GM21786 (cell line): ENCODE measurements around the gene SHANK1.
"Not testable (repeated sequence)": the region's sequence is repeated elsewhere in the genome, so short reads cannot be mapped to it uniquely, and the experiment has no call there.

Experiments
- ATAC-seq: cut with Tn5 transposase; IDR thresholded peaks from one replicate; pipeline ENCODE4 v1.9.1; 2021; ENCODE audit not compliant: unreplicated experiment

SHANK1 gene

GRCh38 chr19:50719566-50719965 lies at the start of gene SHANK1:
Gene SHANK1 (minus strand): TSS chr19:50719802. CDS start chr19:50716919, 2,883 bp downstream.
- no peak for ATAC-seq

GRCh38 chr19:50768277-50768676 lies 48.7 kb upstream of the SHANK1 start:
- ATAC-seq, result no peak

- not testable (repeated sequence) for ATAC-seq
Observed at GRCh38 chr19:50767263-50767662, 47.7 kb upstream of the SHANK1 start.

- not testable (repeated sequence) for ATAC-seq
Observed at GRCh38 chr19:50766746-50767145, 47.1 kb upstream of the SHANK1 start.

GRCh38 chr19:50764409-50764808 lies 44.8 kb upstream of the SHANK1 start:
- no peak for ATAC-seq

- ATAC-seq, result not testable (repeated sequence)
Observed at GRCh38 chr19:50763521-50763920, 43.9 kb upstream of the SHANK1 start.

- ATAC-seq, result not testable (repeated sequence)
Observed at GRCh38 chr19:50761501-50761900, 41.9 kb upstream of the SHANK1 start.

GRCh38 chr19:50759886-50760285 lies 40.3 kb upstream of the SHANK1 start:
- ATAC-seq, result no peak

- not testable (repeated sequence) for ATAC-seq
Observed at GRCh38 chr19:50759076-50759475, 39.5 kb upstream of the SHANK1 start.

- ATAC-seq, result not testable (repeated sequence)
Observed at GRCh38 chr19:50757624-50758023, 38.0 kb upstream of the SHANK1 start.

GRCh38 chr19:50756244-50756643 lies 36.6 kb upstream of the SHANK1 start:
- not testable (repeated sequence) for ATAC-seq

GRCh38 chr19:50753879-50754278 lies 34.3 kb upstream of the SHANK1 start:
- ATAC-seq, result no peak

- no peak for ATAC-seq
Observed at GRCh38 chr19:50750010-50750409, 30.4 kb upstream of the SHANK1 start.

GRCh38 chr19:50749490-50749889 lies 29.9 kb upstream of the SHANK1 start:
- no peak for ATAC-seq

GRCh38 chr19:50747141-50747540 lies 27.5 kb upstream of the SHANK1 start:
- not testable (repeated sequence) for ATAC-seq

GRCh38 chr19:50745221-50745620 lies 25.6 kb upstream of the SHANK1 start:
- ATAC-seq, result no peak

GRCh38 chr19:50743537-50743936 lies 23.9 kb upstream of the SHANK1 start:
- ATAC-seq, result no peak

GRCh38 chr19:50741179-50741933 lies 21.8 kb upstream of the SHANK1 start:
- ATAC-seq, result no peak

- ATAC-seq, result no peak
Observed at GRCh38 chr19:50739914-50740426, 20.4 kb upstream of the SHANK1 start.

- no peak for ATAC-seq
Observed at GRCh38 chr19:50739132-50739913, 19.7 kb upstream of the SHANK1 start.

GRCh38 chr19:50736338-50736737 lies 16.7 kb upstream of the SHANK1 start:
- no peak for ATAC-seq

- no peak for ATAC-seq
Observed at GRCh38 chr19:50735869-50736268, 16.3 kb upstream of the SHANK1 start.
